GM06990 (cell line): ENCODE data around the gene TBXAS1.

Experiments used
- DNase-seq: peaks from one replicate; pipeline ENCODE4 v3.0.0-alpha.2; 2011; ENCODE audit not compliant: insufficient read length; ENCODE audit errors: extremely low read depth
- H3K27me3 ChIP-seq: replicated peaks from 2 replicates; pipeline ENCODE4 v1.6.0; 2011; ENCODE audit warnings: low read length; ENCODE audit not compliant: control insufficient read depth, insufficient read depth
- H3K36me3 ChIP-seq: 2 replicates; pipeline ENCODE4 v1.5.1; 2011; ENCODE audit warnings: low read length; ENCODE audit not compliant: control insufficient read depth, insufficient read depth
- H3K4me3 ChIP-seq: replicated peaks from 2 replicates; pipeline ENCODE4 v1.5.1; 2011; ENCODE audit warnings: low read depth, mild to moderate bottlenecking, control low read depth, low read length
- CTCF ChIP-seq: IDR thresholded peaks from 2 replicates; pipeline ENCODE4 v1.5.1; 2011; ENCODE audit warnings: low read length, control low read depth, mild to moderate bottlenecking, inconsistent platforms; ENCODE audit not compliant: insufficient read depth, poor library complexity, severe bottlenecking

The TBXAS1 gene

GRCh38 chr7:140014123-140014522 is 185.1 kb downstream of the TBXAS1 start:
- no peak for TF ChIP-seq CTCF
- no peaks in the 10 kb centered on the region; the same call in 1 of the 2 replicates for H3K27me3 ChIP-seq
- no peaks in the 10 kb centered on the region for H3K36me3 ChIP-seq
- DNase-seq = no peak
- no peak overlapping the region for H3K4me3 ChIP-seq

GRCh38 chr7:140015471-140015970 is 186.5 kb downstream of the TBXAS1 start:
- Histone ChIP-seq H3K27me3 (no peaks in the 10 kb centered on the region; the same call in 1 of the 2 replicates), H3K36me3 (no peaks in the 10 kb centered on the region), H3K4me3 (no peak overlapping the region)
- no peak for TF ChIP-seq CTCF
- DNase-seq = no peak

GRCh38 chr7:140016540-140016939 is 187.5 kb downstream of the TBXAS1 start:
- no peak for TF ChIP-seq CTCF
- no peak for DNase-seq
- Histone ChIP-seq H3K27me3 (no peaks in the 10 kb centered on the region; the same call in 1 of the 2 replicates), H3K36me3 (no peaks in the 10 kb centered on the region), H3K4me3 (no peak overlapping the region)

GRCh38 chr7:140017034-140017433 is 188.0 kb downstream of the TBXAS1 start:
- no peak for TF ChIP-seq CTCF
- Histone ChIP-seq H3K27me3 (no peaks in the 10 kb centered on the region; the same call in 1 of the 2 replicates), H3K36me3 (no peaks in the 10 kb centered on the region), H3K4me3 (no peak overlapping the region)
- DNase-seq = no peak

GRCh38 chr7:140017543-140017942 is 188.5 kb downstream of the TBXAS1 start:
- Histone ChIP-seq H3K27me3 (no peaks in the 10 kb centered on the region; the same call in 1 of the 2 replicates), H3K4me3 (no peak overlapping the region), H3K36me3 (no peaks in the 10 kb centered on the region)
- TF ChIP-seq CTCF = no peak
- no peak for DNase-seq
